Stomach (tissue), 4 donors: ENCODE measurements around the gene SCAF1.

ENCODE experiments used
- EP300 ChIP-seq: sonication (generic); formaldehyde crosslinking; IDR thresholded peaks from one replicate; pipeline ENCODE4 v1.6.1; 2017; ENCODE audit warnings: antibody characterized with exemption
- POLR2A ChIP-seq, 4 donors: fragments of 450-650 bp; IDR thresholded peaks; one replicate each; pipeline ENCODE4 v1.6.1; 2016; ENCODE audit warnings: antibody characterized with exemption in 4 of 4, control low read depth in 2 of 4, mild to moderate bottlenecking in 1 of 4, moderate library complexity in 1 of 4
- TF ChIP-seq, protein P1 (sequence below), 7 experiments: fragments of 450-650 bp in 4 of 7; fragments of 200-600 bp in 3 of 7; sonication (generic) in 3 of 7; IDR thresholded peaks; one replicate each; pipeline ENCODE4 v1.5.1; 2016 to 2019; ENCODE audit warnings: antibody characterized with exemption in 7 of 7, control low read depth in 2 of 7, mild to moderate bottlenecking in 1 of 7

DNA sequence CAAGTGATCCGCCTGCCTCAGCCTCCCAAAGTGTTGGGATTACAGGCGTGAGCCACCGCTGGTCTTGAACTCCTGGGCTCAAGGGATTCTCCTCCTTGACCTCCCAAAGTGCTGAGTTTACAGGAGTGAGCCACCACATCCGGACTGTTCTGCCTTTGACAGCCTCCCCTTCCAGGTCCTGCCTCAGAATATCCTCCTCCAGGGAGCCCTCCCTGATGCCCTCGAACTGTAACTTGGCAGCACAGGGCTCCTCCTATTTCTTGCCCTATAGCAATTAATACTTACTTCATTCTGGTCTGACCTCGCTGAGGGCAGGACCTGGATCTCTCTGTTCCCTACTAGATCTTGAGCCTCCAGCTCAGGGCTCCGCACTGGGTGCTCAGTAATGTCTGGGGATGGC is 54.9 kb downstream of the SCAF1 start:
- TF ChIP-seq EP300 (no peak), POLR2A (IDR thresholded peaks at IDR 0.05) (no peak)
- TF ChIP-seq, protein P1, sequence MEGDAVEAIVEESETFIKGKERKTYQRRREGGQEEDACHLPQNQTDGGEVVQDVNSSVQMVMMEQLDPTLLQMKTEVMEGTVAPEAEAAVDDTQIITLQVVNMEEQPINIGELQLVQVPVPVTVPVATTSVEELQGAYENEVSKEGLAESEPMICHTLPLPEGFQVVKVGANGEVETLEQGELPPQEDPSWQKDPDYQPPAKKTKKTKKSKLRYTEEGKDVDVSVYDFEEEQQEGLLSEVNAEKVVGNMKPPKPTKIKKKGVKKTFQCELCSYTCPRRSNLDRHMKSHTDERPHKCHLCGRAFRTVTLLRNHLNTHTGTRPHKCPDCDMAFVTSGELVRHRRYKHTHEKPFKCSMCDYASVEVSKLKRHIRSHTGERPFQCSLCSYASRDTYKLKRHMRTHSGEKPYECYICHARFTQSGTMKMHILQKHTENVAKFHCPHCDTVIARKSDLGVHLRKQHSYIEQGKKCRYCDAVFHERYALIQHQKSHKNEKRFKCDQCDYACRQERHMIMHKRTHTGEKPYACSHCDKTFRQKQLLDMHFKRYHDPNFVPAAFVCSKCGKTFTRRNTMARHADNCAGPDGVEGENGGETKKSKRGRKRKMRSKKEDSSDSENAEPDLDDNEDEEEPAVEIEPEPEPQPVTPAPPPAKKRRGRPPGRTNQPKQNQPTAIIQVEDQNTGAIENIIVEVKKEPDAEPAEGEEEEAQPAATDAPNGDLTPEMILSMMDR (IDR thresholded peaks at IDR 0.05) = no peak
